Measurements from ENCODE around the gene TMEM219. TPM values are rescaled to one million over a fixed set of nuclear protein-coding genes. Genes with fewer than 3 reads are reported as not detected.

Gene TMEM219
- total and polyA plus RNA-seq, 2 donors (not counting 3 experiments of a cell fraction or from before 2014, with no cell fraction given), result 110 to 182 TPM

DNA sequence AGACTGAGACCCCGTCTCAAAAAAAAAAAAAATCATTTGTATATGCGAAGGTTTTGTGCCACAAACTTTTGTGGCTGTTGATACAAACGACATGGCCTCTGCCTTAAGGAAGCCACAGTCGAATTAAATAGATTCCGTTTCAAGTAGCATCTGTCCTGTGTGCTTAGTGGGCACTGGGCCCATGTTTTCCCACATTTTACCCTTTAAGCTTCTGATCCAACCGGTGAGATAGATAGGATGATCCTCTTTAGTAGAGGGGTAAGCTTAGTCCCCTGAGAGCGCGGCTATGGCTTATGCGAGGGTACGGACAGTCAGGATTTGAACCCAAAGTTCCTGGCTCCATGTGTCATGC lies 776 bp upstream of the TMEM219 start:
- POLR2A ChIA-PET, result interaction anchor here (2.9 kb wide), 1 partner anchor 12 kb away, joined by 14 read pairs; the partner anchor contains the start of gene TAOK2
- Histone ChIP-seq H3K27ac (ENCODE audit: insufficient read depth, low read depth, low read length) (no peak overlapping the region), H3K4me2 (ENCODE audit: insufficient read depth, low read length) (peak overlapping the region; percentile 93), H3K36me3 (ENCODE audit: control insufficient read depth in 2 of 2, extremely low read depth in 1 of 2, insufficient read depth in 2 of 2, low read length in 2 of 2) (no peaks in the 10 kb centered on the region), H3K4me1 (ENCODE audit: control insufficient read depth, extremely low read depth, insufficient read depth, low read length) (peaks cover 15% of the 10 kb centered on the region), H2AFZ (ENCODE audit: low read depth, low read length) (peak overlapping the region; percentile 88), H4K20me1 (replicated peaks; ENCODE audit: control insufficient read depth, extremely low read depth, insufficient read depth, low read length) (no peaks in the 10 kb centered on the region), H3K4me3 (replicated peaks in 1 of 3; ENCODE audit: insufficient read depth in 1 of 3, low read depth in 1 of 3, low read length in 3 of 3) (peak overlapping the region in 2 of 3 experiments; percentile 63 to 82), H3K9ac (replicated peaks; ENCODE audit: extremely low read depth, insufficient read depth, low read length) (no peak overlapping the region), H3K79me2 (ENCODE audit: control insufficient read depth, insufficient read depth, low read length) (peaks cover 2% of the 10 kb centered on the region), H3K27me3 (ENCODE audit: control insufficient read depth in 2 of 2, insufficient read depth in 2 of 2, low read length in 2 of 2) (no peaks in the 10 kb centered on the region), H3K9me3 (replicated peaks; ENCODE audit: control insufficient read depth, insufficient read depth, low read length) (no peaks in the 10 kb centered on the region), H3K9me1 (replicated peaks; ENCODE audit: control insufficient read depth, extremely low read depth, insufficient read depth, low read length) (no peaks in the 10 kb centered on the region)
- dilution Hi-C loops (cut with MboI; ENCODE audit: extremely low pct_ligation_motif_present, low sequenced_read_pairs) (no loop called here), intact Hi-C loops (cut with micrococcal nuclease) (loop anchor here (1.0 kb wide), 2 partner anchors 34 to 98 kb away; partner anchors contain the start of genes CDIPT and HIRIP3)
- BruUV-seq (replicated peaks), result no TSS peak
- DNase-seq (ENCODE audit: low read depth, low spot score) (no peak), FAIRE-seq (no peak)
- CTCF ChIA-PET, result interaction anchor here (0.8 to 3.8 kb wide), 17 partner anchors 8 to 260 kb away, joined by 3 to 16 read pairs (median 5); partner anchors contain the start of genes ASPHD1, KCTD13 and TAOK2
- TF ChIP-seq CTCF (IDR thresholded peaks at IDR 0.05; ENCODE audit: extremely low read depth in 1 of 2, insufficient read depth in 1 of 2, low read depth in 1 of 2, low read length in 2 of 2) (no peak), JUN (IDR thresholded peaks at IDR 0.05; ENCODE audit: borderline replicate concordance, insufficient read depth, insufficient read length, low read depth) (no peak), GATA2 (IDR thresholded peaks at IDR 0.05; ENCODE audit: insufficient read depth, insufficient read length, low read depth, low read length) (no peak), POLR2AphosphoS5 (IDR thresholded peaks at IDR 0.05; ENCODE audit: insufficient read depth, low read depth, low read length) (no peak), FOS (IDR thresholded peaks at IDR 0.05; ENCODE audit: borderline replicate concordance, insufficient read depth, low read length) (no peak), EZH2 (IDR thresholded peaks at IDR 0.05; ENCODE audit: borderline replicate concordance, low read depth, low read length, severe bottlenecking) (no peak), MYC (IDR thresholded peaks at IDR 0.05; ENCODE audit: low read depth, low read length) (no peak), POLR2A (IDR thresholded peaks at IDR 0.05; ENCODE audit: low read depth, low read length) (no peak)
- TF ChIP-seq, protein P1, sequence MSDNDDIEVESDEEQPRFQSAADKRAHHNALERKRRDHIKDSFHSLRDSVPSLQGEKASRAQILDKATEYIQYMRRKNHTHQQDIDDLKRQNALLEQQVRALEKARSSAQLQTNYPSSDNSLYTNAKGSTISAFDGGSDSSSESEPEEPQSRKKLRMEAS (IDR thresholded peaks at IDR 0.05; ENCODE audit: insufficient read depth, insufficient read length), result no peak
